ENCODE data around the gene REC8. TPM values are rescaled to one million over a fixed set of nuclear protein-coding genes. Genes with fewer than 3 reads are reported as not detected.
"Not testable (repeated sequence)": the region's sequence is repeated elsewhere in the genome, so short reads cannot be mapped to it uniquely, and the experiment has no call there.

REC8 gene
- total RNA-seq, 1 donor = 3.3 TPM

GRCh38 chr14:24216345-24216699, 44.4 kb downstream of the REC8 start:
- H3K4me1 ChIP-seq (ENCODE audit: insufficient read depth, low read length) = peaks cover 12% of the 10 kb centered on the region
- H3K27me3 ChIP-seq (ENCODE audit: insufficient read depth, low read length) = no peaks in the 10 kb centered on the region
- peak overlapping the region; percentile 80 for H3K4me3 ChIP-seq (ENCODE audit: insufficient read depth, low read length)
- TF ChIP-seq CTCF (IDR thresholded peaks at IDR 0.05; ENCODE audit: extremely low read depth, low read depth, low read length) = no peak
- peaks cover 38% of the 10 kb centered on the region for H3K79me2 ChIP-seq (ENCODE audit: insufficient read depth, low read length)
- H3K9me3 ChIP-seq (ENCODE audit: low read depth, low read length) = no peaks in the 10 kb centered on the region
- peak overlapping the region; percentile 78 for H3K27ac ChIP-seq (ENCODE audit: low read depth, low read length)
- peak overlapping the region; percentile 98 for H3K4me2 ChIP-seq (ENCODE audit: insufficient read depth, low read length)
- peaks cover 8% of the 10 kb centered on the region for H4K20me1 ChIP-seq (ENCODE audit: insufficient read depth, low read length)
- H2AFZ ChIP-seq (ENCODE audit: low read length) = peak overlapping the region; percentile 92
- no peak for DNase-seq (ENCODE audit: insufficient read length, low spot score, missing footprints)
- peaks cover 15% of the 10 kb centered on the region for H3K36me3 ChIP-seq (ENCODE audit: insufficient read depth, low read length)

GRCh38 chr14:24216876-24217275, 45.0 kb downstream of the REC8 start:
- not testable (repeated sequence) for H3K27ac ChIP-seq (ENCODE audit: low read depth, low read length)
- H3K79me2 ChIP-seq (ENCODE audit: insufficient read depth, low read length) = peaks cover 41% of the 10 kb centered on the region

GRCh38 chr14:24219080-24219479, 47.2 kb downstream of the REC8 start:
- peaks cover 5% of the 10 kb centered on the region for H3K4me1 ChIP-seq (ENCODE audit: insufficient read depth, low read length)
- H4K20me1 ChIP-seq (ENCODE audit: insufficient read depth, low read length) = peaks cover 8% of the 10 kb centered on the region
- no peak for DNase-seq (ENCODE audit: insufficient read length, low spot score, missing footprints)
- H3K27me3 ChIP-seq (ENCODE audit: insufficient read depth, low read length) = no peaks in the 10 kb centered on the region
- no peaks in the 10 kb centered on the region for H3K9me3 ChIP-seq (ENCODE audit: low read depth, low read length)
- no peak overlapping the region for H3K4me3 ChIP-seq (ENCODE audit: insufficient read depth, low read length)
- no peak for TF ChIP-seq CTCF (IDR thresholded peaks at IDR 0.05; ENCODE audit: extremely low read depth, low read depth, low read length)
- peaks cover 57% of the 10 kb centered on the region for H3K79me2 ChIP-seq (ENCODE audit: insufficient read depth, low read length)
- peaks cover 13% of the 10 kb centered on the region for H3K36me3 ChIP-seq (ENCODE audit: insufficient read depth, low read length)
- H2AFZ ChIP-seq (ENCODE audit: low read length) = no peak overlapping the region
- H3K4me2 ChIP-seq (ENCODE audit: insufficient read depth, low read length) = no peak overlapping the region
- H3K27ac ChIP-seq (ENCODE audit: low read depth, low read length) = no peak overlapping the region

More at GRCh38 chr14:24216876-24217275, 45.0 kb downstream of the REC8 start:
- H4K20me1 ChIP-seq (ENCODE audit: insufficient read depth, low read length); H3K27me3 ChIP-seq (ENCODE audit: insufficient read depth, low read length); H3K4me3 ChIP-seq (ENCODE audit: insufficient read depth, low read length); H3K9me3 ChIP-seq (ENCODE audit: low read depth, low read length); H3K4me2 ChIP-seq (ENCODE audit: insufficient read depth, low read length); H2AFZ ChIP-seq (ENCODE audit: low read length): not testable (repeated sequence)
- Histone ChIP-seq H3K4me1 (ENCODE audit: insufficient read depth, low read length) (peaks cover 12% of the 10 kb centered on the region), H3K36me3 (ENCODE audit: insufficient read depth, low read length) (peaks cover 13% of the 10 kb centered on the region)
- peak; percentile 51 for DNase-seq (ENCODE audit: insufficient read length, low spot score, missing footprints)

GRCh38 chr14:24219521-24219920, 47.6 kb downstream of the REC8 start:
- Histone ChIP-seq H3K4me3 (ENCODE audit: insufficient read depth, low read length) (no peak overlapping the region), H3K4me1 (ENCODE audit: insufficient read depth, low read length) (peaks cover 7% of the 10 kb centered on the region), H3K9me3 (ENCODE audit: low read depth, low read length) (no peaks in the 10 kb centered on the region), H2AFZ (ENCODE audit: low read length) (no peak overlapping the region), H3K27me3 (ENCODE audit: insufficient read depth, low read length) (no peaks in the 10 kb centered on the region), H3K4me2 (ENCODE audit: insufficient read depth, low read length) (no peak overlapping the region), H3K36me3 (ENCODE audit: insufficient read depth, low read length) (peaks cover 13% of the 10 kb centered on the region), H3K27ac (ENCODE audit: low read depth, low read length) (no peak overlapping the region), H3K79me2 (ENCODE audit: insufficient read depth, low read length) (peaks cover 57% of the 10 kb centered on the region), H4K20me1 (ENCODE audit: insufficient read depth, low read length) (peaks cover 9% of the 10 kb centered on the region)
- no peak for DNase-seq (ENCODE audit: insufficient read length, low spot score, missing footprints)
- no peak for TF ChIP-seq CTCF (IDR thresholded peaks at IDR 0.05; ENCODE audit: extremely low read depth, low read depth, low read length)

GRCh38 chr14:24222987-24223386, 51.1 kb downstream of the REC8 start:
- H3K79me2 ChIP-seq (ENCODE audit: insufficient read depth, low read length) = peaks cover 86% of the 10 kb centered on the region
- H3K36me3 ChIP-seq (ENCODE audit: insufficient read depth, low read length); H3K4me3 ChIP-seq (ENCODE audit: insufficient read depth, low read length); H3K27me3 ChIP-seq (ENCODE audit: insufficient read depth, low read length); H3K4me2 ChIP-seq (ENCODE audit: insufficient read depth, low read length); H3K9me3 ChIP-seq (ENCODE audit: low read depth, low read length); H2AFZ ChIP-seq (ENCODE audit: low read length); H3K27ac ChIP-seq (ENCODE audit: low read depth, low read length); DNase-seq (ENCODE audit: insufficient read length, low spot score, missing footprints): not testable (repeated sequence)
- peaks cover 21% of the 10 kb centered on the region for H4K20me1 ChIP-seq (ENCODE audit: insufficient read depth, low read length)
- peaks cover 12% of the 10 kb centered on the region for H3K4me1 ChIP-seq (ENCODE audit: insufficient read depth, low read length)
